Activated CD4-positive, CD25-positive, alpha-beta regulatory T cell treated with anti-CD3 and anti-CD28 coated beads, Interleukin-2, amount 50 U/mL, for 72 hours (primary cell): Measurements from ENCODE around the gene USP3.
"Not testable (repeated sequence)": the region's sequence is repeated elsewhere in the genome, so short reads cannot be mapped to it uniquely, and the experiment has no call there.

Experiments used
- DNase-seq: peaks from one replicate; pipeline ENCODE4 v3.0.0; 2021

The USP3 gene

GRCh38 chr15:63517202-63517601 lies 12.8 kb downstream of the USP3 start:
- DNase-seq: no peak

GRCh38 chr15:63517628-63518027 lies 13.2 kb downstream of the USP3 start:
- DNase-seq: no peak

DNA sequence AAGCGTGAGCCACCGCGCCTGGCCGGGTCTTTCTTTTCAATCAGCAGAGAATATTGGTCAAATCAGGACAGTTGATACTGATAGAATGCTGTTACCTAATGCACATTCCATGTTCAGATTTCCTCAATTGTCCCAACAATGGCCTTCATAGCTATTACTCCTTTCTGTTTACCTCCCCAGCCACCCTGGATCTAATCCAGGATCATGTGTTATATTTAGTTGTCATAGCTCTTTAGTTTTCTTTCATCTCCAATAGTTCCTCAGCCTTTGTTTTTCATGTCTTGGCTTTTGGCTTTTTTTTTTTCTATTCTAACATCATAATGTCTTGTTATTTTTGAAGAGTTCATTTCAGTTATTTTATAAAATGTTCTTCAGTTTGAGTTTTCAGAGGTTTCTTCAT lies 14.6 kb downstream of the USP3 start:
- no peak for DNase-seq

GRCh38 chr15:63519548-63520178 lies 15.3 kb downstream of the USP3 start:
- DNase-seq: no peak

GRCh38 chr15:63520462-63520861 lies 16.1 kb downstream of the USP3 start:
- not testable (repeated sequence) for DNase-seq

- no peak for DNase-seq
Measured at GRCh38 chr15:63522225-63522578, 17.8 kb downstream of the USP3 start.

DNA sequence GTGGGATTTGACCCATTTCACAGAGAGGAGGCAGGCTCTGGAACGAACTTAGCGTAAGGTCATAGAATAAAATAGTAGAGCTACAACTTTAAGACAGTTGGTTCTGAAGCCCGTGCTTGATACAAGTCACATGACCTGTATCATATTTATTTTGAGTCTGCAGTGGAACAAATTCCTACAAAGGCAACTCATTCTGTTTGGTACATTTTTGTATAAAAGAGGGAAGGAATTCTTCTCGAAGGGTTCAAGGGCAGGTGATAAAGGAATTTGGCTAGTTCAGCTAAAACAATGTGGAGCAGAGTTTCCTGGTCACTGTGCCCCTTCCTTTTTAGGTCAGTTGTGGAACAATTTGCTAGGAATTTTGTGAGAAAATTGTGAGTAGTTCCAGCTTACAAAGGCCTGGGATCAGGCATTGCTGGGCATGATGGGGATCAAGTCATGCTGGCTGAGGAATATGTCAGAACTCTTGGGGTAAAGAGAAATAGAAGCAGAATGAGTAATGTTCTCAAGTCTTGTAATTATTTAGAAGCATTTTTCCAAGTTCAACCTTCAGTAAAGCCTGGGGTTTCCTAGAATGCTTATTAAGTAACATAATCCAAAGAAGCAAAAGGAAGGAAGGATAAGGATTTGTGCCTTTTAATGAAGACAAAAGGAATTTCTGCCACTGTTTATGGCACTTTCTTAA lies 19.1 kb downstream of the USP3 start:
- no peak for DNase-seq

DNA sequence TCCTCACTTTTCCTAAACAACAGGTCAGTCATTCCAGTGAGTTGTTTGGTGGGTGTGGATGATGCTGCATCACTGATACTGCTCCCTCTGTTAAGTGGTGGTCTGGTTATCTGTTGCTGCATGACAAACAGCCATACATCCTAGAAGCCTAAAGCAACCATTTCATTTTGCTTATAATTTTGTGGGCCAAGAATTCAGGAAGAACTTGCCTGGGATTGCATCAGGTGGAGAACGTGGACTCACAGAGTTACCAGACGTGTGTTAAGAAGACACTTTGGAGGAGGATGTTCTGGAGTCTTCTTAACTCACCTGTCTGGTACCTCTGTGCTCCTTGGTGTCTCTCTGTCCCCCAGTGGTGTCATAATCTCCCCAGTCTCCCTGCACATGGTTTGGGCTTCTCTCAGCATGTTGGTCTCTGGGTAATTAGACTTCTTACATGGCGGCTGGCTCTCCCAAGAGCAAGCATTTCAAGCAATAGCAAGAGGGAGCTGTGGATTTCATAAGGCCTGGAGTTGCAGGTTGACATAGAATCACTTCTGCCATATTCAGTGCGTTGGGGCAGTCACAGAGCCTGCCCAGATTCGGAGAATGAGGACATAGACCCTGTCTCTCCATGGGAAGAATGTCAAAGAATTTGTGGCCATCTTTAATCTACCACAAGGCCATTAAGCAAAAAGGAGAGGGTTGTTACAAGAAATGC lies 20.1 kb downstream of the USP3 start:
- no peak for DNase-seq

DNA sequence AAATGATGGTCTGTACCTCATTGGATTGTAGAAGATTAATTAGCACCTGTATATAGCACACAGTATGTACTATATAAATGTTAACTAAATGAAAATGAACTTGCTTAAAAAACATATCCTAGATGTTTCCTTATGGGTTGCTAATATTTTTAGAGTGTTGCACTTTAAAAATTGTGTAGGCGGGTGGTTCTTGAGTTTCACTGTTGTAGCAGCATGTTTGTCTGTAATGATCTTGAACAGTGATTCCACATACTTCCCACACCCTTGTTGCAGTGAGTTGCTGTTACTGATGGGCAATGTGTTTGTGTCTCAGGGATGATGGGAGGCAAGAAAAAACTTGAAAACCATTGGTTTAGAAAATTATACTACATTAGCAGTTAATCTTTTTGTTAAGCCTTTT lies 22.0 kb downstream of the USP3 start:
- no peak for DNase-seq

- DNase-seq: no peak
Measured at GRCh38 chr15:63528138-63528659, 23.8 kb downstream of the USP3 start.

DNA sequence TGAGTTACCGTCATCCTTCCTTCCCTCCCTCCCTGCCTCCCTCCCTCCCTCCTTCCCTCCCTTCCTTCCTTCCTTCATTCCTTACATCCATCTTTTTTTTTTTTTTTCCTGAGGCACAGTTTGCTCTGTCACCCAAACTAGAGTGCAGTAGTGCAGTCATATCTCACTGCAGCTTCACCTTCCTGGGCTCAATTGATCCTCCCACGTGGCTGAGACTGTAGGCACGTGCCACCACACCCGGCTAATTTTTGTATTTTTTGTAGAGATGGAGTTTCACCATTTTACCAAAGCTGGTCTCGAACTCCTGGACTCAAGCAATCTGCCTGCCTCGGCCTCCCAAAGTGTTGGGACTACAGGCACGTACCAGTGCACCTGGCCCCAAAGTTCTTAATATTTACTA lies 25.8 kb downstream of the USP3 start:
- no peak for DNase-seq

GRCh38 chr15:63530752-63531299 lies 26.4 kb downstream of the USP3 start:
- no peak for DNase-seq

DNA sequence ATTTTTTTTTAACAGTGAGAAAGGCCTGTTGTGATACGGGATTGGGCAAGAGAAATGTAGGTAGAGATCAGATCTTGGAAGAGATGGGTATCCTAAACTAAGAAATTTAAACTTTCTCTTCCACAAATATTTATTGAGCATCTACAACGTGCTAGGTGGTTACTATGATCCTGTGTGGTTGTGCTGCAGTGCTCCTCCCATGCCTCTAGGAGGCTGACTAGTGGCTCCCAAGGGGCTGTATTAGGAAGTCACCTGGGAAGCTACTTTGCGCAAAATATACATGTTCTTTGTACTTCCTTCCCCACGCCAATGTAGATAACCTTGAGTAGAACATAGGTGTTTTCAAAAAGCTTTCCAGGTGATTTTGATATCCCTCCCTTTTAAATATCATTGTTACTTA lies 27.2 kb downstream of the USP3 start:
- DNase-seq: no peak

- no peak for DNase-seq
Measured at GRCh38 chr15:63532307-63532744, 27.9 kb downstream of the USP3 start.

GRCh38 chr15:63534888-63535287 lies 30.5 kb downstream of the USP3 start:
- not testable (repeated sequence) for DNase-seq

- no peak for DNase-seq
Measured at GRCh38 chr15:63535689-63536088, 31.3 kb downstream of the USP3 start.

DNA sequence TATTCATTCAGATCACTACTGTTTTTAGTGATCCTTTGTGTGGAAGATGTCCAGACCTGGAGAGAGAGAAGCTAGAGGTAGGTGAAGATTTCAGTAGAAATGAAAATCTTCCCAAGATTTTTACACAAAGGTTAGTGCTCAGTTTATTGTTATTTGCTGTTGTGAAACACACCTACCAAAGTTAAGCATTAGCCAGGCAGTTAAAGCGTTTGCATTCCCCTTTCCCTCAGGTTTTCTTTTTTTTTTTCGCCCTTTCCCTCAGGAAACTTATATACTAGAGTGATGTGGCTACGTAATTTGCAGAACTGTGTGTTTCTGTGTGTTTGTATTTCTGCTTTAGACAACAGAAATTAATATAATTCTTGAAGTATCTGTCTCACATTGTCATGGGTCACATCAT lies 34.5 kb downstream of the USP3 start:
- DNase-seq: no peak

DNA sequence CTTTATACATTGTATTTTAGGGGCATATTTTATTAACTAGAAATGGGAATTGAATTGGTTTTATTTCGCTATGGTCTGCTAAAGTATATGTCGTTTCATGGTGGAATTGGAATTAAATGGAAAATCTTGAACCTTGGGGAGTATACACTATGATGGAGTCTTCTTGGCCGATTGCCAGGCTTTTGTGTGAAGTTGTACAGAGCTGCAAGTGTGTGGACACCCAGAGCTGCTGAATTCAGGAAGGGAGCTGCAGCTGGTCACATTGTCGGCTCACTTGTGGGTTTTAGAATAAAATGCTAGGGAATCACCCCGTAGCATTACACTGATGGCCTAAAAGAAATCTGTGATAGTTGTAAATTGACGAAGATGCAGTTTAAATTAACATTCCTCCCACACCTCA lies 35.1 kb downstream of the USP3 start:
- no peak for DNase-seq

DNA sequence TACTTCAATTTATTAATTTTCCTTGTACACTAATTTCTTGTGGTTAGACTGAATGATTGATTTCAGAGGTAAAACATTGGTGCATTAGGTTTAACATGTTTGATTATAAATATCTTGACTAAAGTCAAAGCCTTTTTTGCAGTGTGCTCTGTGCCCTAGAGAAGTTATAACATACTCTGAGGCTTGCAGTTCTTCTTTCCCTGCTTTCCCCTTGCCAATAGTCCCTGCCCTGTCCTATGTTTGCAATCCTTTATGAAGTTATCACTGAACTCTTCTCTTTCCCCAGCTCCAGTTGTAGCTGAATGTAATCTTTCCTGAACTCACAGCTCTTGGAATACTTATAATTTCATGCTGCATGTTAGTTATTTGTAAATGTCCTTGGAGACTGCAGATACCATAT lies 35.6 kb downstream of the USP3 start:
- no peak for DNase-seq

DNA sequence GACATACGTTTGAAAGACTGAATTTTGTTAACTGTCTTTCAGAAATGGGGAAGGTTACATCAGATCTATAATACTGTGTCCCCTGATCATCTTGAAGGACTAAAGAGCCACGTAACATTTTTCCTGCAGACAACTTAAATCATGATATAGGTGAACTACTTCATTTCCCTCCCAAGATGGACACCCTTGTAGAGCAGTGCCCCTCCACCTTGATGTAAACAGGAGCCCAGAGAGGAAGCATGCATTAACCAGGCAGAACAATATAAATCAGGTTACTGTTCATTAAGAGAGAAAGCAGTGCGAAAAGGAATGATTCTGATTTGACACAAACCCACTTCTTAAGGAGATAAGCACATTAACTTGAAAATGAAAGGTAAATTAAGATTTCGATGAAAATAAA lies 36.1 kb downstream of the USP3 start:
- no peak for DNase-seq

- DNase-seq: no peak
Measured at GRCh38 chr15:63544258-63545026, 40.0 kb downstream of the USP3 start.

DNA sequence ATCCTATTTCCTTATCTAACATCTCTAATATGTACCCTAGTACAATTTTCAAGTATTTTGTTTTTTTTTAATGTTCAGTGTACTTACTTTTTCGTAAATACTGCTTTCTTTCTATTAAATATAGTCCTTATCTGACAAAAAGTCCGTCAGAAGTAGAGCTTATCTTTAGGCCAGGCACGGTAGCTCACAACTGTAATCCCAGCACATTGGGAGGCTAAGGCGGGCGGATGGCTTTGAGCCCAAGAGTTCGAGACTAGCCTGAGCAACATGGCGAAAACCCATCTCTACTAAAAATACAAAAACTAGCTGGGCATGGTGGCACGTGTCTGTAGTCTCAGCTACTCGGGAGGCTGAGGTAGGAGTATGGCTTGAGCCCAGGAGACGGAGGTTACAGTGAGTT lies 41.1 kb downstream of the USP3 start:
- DNase-seq: no peak

- DNase-seq: no peak
Measured at GRCh38 chr15:63551400-63551799, 47.0 kb downstream of the USP3 start.
